Stimulated activated naive CD4-positive, alpha-beta T cell (primary cell): ENCODE measurements around the gene TRIM52.
"Not testable (repeated sequence)": the region's sequence is repeated elsewhere in the genome, so short reads cannot be mapped to it uniquely, and the experiment has no call there.

Experiments used
- DNase-seq, 6 experiments: peaks; one replicate each; lab custom pipeline; 2025; lab: John Stamatoyannopoulos, UW

TRIM52 gene

DNA sequence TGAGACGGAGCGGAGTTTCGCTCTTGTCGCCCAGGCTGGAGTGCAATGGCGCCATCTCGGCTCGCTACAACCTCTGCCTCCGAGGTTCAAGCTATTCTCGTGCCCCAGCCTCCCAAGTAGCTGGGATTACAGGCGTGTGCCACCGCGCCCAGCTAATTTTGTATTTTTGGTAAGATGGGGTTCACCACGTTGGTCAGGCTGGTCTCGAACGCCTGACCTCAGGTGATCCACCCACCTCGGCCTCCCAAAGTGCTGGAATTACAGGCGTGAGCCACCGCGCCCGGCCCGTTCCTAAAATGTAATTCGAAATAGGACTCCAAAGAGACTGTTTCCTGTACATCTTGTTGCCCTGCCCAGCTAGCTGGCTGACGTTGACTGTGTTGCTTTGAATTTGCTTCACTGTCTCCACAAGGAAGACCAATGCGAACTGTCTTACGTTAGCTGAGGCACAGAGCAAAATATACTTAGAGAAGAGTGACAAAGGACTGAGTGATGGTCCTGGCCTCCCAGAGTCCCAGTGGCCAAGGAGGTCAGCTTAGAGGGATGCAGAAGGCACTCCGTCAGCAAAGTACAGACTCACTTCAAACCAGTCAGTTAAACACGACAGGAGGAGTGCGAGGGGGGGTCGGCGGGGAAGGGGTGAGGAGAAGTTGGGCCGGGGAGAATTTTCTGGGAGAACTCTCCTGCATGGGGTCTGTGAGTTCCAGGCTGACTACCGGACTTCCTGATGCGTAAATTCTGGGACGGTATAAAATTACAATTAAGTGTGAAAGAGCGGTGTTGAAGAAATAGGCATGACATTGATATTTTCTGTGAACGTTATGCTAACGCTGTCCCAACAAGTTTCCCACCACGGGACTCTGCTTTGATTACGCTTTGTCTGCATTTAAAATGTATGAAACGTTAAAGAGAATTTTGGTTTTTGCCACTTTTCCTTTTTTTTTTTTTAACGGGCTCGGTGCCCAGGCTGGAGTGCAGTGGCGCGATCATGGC, 44.6 kb downstream of the TRIM52 start:
- DNase-seq, result no peak

DNA sequence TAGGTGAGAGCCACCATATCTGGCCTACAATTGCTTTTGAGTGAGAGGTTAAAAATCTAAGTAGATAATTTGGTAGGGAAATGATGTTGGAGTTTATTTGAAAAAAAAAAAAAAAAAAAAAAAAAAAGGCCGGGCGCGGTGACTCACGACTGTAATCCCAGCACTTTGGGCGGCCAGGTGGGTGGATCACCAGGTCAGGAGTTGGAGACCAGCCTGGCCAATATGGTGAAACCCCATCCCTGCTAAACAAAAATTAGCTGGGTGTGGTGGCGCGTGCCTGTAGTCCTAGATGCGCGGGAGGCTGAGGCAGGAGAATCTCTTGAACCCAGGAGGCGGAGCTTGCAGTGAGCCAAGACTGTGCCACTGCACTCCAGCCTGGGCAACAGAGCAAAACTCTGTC, 46.7 kb downstream of the TRIM52 start:
- not testable (repeated sequence) for DNase-seq

DNA sequence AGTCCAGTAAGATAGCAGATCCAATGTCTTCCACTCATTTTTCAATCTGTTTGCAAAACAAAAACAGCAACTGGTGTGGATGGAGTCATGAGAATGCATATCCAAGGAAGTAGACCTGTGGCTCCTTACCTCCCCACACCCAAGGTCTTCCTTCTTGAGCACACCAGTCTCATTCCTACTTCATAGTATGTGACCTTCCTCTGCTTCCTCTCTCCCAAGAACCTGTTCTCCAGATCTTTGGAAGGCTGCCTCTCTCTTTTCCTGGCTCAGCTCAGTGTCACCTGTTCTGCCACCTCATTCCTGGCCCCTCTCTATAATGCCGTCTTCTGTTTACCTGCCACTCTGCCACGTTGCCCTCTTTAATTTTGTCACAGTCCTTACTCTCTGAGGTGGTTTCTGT, 48.0 kb downstream of the TRIM52 start:
- no peak for DNase-seq

DNA sequence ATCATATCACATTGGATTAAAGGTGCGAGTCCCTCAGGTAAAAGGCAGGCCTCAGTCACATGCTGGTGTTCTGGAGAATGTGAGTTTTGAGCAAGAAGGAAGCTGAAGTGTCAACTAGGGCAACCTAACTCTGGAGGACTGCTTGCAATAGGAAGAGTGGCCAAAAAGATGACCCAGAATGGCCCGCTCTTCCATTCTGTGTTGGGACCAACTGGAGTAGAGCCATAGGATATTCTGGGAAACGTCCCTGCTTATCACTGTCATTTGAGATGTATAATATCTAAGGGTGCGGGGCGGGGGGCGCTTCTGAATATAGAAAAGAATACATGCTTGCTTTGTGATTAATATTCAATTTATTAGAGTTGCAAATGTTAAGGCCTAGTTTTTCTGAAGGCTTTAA, 48.9 kb downstream of the TRIM52 start:
- no peak for DNase-seq

DNA sequence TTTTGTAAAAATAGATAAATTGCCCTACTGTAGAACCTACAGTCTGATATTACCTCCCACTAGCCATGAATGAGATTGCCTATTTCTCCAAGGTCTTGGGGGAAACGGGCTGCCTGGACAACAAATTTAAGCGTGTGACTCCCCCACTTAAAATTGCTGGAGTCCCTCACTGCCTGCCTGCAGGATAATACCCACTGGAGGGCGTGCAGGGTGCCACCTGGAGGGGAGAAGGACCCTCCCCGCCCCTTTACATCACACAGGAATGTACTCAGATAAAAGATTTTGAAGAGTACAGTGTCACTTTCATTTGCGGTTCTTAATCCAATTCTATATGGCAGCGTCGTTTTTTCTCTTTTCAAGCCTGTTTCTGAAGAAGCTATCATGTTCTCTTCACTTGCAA, 49.7 kb downstream of the TRIM52 start:
- DNase-seq, result no peak

DNA sequence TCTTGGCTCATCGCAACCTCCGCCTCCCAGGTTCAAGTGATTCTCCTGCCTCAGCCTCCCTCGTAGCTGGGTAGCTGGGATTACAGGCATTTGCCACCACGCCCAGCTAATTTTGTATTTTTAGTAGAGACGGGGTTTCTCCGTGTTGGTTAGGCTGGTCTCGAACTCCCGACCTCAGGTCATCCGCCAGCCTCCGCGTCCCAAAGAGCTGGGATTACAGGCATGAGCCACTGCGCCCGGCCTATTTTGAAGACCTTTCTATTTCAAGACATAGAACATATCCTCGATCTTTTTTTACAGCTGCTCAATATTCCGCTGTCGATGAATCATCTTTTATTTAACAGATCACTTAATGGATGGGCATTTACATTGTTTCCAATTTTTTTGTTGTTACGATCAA, 50.2 kb downstream of the TRIM52 start:
- DNase-seq, result not testable (repeated sequence)

DNA sequence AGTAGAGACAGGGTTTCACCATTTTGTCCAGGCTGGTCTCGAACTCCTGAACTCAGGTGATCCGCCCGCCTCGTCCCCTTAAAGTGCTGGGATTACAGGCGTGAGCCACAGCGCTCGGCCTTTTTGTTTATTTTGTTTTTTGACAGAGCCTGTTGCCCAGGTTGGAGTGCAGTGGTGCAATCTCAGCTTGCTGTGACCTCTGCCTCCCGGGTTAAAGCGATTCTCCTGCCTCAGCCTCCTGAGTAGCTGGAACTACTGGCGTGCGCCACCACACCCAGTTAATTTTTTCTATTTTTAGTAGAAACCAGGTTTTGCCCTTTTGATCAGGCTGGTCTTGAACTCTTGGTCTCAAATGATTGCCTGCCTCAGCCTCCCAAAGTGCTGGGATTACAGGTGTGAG, 50.8 kb downstream of the TRIM52 start:
- DNase-seq, result not testable (repeated sequence)

DNA sequence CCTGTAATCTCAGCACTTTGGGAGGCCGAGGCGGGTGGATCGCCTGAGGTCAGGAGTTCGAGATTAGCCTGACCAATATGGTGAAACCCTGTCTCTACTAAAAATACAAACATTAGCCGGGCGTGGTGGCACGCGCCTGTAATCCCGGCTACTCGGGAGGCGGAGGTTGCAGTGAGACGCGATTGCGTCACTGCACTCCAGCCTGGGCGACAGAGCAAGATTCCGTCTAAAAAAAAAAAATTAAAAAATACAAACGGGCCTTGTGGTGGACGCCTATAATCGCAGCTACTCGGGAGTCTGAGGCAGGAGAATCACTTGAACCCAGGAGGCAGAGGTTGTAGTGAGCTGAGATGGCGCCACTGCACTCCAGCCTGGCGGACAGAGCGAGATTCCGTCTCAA, 51.9 kb downstream of the TRIM52 start:
- not testable (repeated sequence) for DNase-seq

DNA sequence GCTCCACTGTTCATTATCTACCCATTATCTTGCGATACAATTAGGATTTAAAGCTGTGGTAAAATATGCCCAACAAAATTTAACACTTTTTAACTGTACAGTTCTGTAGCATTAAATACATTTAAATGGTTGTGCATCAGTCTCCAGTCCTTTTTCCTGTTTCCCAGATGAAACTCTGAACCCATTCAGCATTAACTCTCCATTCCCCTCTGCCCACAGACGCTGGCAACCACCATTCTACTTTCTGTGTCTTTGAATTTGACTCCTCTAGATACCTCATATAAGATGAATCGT, 53.0 kb downstream of the TRIM52 start:
- no peak for DNase-seq

DNA sequence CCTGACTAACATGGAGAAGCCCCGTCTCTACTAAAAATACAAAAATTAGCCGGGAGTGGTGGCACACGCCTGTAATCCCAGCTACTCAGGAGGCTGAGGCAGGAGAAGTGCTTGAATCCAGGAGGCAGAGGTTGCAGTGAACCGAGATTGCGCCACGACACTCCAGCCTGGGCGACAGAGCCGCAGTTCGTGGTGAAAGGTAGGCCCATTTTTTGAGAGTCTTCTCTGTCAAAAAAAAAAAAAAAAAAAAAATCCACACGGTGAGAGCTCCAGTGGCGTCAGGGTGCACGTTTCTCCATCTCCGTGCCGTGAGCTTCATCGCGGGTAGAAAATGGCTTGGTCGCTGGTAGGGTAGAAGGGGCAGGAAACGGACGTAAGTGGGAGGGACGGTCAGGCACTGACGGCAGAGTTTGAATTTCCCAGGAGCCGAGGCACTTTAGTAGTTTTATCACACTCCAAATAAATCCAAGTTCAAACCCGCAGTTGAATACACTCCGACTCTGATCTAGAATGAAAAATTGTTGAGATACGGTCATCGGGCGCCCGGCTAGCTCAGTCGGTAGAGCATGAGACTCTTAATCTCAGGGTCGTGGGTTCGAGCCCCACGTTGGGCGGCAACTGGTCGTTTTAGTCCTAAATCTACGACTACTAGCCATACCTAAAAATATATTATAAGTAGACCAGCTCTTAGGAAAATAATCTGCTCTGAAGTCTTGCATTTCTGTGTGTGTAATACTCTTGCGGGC, 53.6 kb downstream of the TRIM52 start:
- no peak for DNase-seq

DNA sequence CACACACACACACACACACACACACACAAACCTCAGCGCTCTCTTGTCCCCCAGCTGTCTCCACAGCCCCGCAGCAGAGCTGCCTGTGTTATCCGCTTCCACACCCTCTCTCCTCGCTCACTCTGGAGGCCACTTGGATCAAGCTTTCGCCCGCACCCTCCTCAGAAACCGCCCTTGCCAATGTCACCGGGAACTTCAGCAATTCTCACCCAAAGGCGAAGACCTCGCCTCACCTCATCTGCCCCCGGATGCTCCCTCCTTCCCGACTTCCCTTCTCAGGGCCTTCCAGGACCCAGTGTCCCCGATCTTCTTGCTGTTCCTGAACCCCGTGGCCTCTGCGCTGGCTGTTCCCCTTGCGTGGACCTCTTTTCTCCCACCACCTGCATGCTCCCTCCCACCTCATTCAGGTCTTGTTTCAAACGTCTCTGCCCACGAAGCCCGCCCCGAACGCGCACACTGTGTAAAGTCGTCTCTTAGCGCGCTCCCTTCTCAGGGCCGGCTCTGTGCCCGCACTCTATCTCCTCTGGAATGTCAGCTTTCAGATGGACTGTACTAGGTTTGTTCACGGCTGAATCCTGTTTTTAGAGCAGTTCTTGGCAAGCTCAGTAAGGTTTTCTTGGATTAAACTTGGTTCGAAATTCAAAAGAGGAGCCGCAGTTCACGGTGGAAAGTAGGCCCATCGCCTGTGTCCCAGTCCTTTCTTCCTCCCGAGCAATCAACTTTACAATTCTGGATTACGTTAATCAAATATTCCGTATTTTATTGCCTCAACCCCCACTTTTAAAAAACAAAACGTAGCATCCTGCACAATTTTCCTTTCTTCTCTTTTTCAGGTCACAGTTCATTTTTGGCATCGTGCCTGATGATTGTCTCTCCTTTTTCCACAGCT, 54.9 kb downstream of the TRIM52 start:
- no peak for DNase-seq
